ENCODE results near the gene TUBGCP3.

Gene TUBGCP3

DNA sequence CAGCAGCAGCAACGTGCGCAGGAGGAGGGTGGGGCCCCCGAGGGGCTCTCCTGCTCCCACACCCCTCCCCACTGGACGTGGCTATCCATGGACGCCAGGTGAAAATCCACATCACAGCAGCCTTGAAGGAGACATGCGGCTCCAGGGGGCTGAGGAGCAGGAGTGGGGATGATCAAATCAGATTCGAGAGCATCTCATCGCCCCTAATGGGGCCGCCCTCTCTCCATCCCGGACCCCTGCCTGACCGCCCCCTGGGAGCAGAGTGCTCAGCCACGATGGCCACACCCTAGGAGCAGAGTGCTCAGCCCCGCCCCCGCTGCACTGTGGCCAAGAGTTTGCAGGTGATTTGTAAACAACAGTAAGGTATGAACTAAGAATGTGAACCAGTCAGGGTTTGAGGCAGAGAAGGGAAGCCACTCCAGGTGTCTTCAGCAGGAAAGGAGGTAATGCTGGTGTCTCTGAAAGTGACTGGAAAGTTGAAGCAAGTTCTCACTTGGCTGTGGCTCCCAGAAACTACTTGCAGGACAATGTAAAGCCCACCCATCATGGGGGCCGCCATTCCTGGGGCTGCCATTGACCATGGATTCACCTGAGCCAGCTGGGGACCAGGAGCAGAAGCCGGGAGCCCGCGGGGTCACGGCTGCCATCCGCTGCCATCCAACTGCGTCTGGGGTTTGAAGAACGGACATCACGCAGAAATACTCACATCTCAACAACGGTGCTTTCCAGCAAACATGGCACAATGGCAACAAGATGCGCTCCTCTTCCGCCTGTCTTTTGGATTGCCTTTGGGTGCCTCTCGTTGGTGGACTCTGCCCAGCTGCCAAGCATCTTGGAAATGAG lies 140.0 kb downstream of the TUBGCP3 start:
- Histone ChIP-seq H3K4me3 (replicated peaks; ENCODE audit: low read depth, low read length) (no peak overlapping the region), H3K36me3 (ENCODE audit: control insufficient read depth, insufficient read depth, low read length) (no peaks in the 10 kb centered on the region), H3K27me3 (replicated peaks; ENCODE audit: control insufficient read depth, insufficient read depth, low read length) (no peaks in the 10 kb centered on the region)
- TF ChIP-seq, protein P1, sequence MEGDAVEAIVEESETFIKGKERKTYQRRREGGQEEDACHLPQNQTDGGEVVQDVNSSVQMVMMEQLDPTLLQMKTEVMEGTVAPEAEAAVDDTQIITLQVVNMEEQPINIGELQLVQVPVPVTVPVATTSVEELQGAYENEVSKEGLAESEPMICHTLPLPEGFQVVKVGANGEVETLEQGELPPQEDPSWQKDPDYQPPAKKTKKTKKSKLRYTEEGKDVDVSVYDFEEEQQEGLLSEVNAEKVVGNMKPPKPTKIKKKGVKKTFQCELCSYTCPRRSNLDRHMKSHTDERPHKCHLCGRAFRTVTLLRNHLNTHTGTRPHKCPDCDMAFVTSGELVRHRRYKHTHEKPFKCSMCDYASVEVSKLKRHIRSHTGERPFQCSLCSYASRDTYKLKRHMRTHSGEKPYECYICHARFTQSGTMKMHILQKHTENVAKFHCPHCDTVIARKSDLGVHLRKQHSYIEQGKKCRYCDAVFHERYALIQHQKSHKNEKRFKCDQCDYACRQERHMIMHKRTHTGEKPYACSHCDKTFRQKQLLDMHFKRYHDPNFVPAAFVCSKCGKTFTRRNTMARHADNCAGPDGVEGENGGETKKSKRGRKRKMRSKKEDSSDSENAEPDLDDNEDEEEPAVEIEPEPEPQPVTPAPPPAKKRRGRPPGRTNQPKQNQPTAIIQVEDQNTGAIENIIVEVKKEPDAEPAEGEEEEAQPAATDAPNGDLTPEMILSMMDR (IDR thresholded peaks at IDR 0.05; ENCODE audit: insufficient read depth, low read length, poor library complexity, severe bottlenecking), result no peak
- DNase-seq (ENCODE audit: extremely low read depth, insufficient read length), result no peak

GRCh38 chr13:112447306-112447705 lies 140.6 kb downstream of the TUBGCP3 start:
- no peak for DNase-seq (ENCODE audit: extremely low read depth, insufficient read length)
- H3K36me3 ChIP-seq (ENCODE audit: control insufficient read depth, insufficient read depth, low read length), result no peaks in the 10 kb centered on the region
- TF ChIP-seq, protein P1 (IDR thresholded peaks at IDR 0.05; ENCODE audit: insufficient read depth, low read length, poor library complexity, severe bottlenecking), result no peak
- no peaks in the 10 kb centered on the region for H3K27me3 ChIP-seq (replicated peaks; ENCODE audit: control insufficient read depth, insufficient read depth, low read length)
- H3K4me3 ChIP-seq (replicated peaks; ENCODE audit: low read depth, low read length), result no peak overlapping the region

- TF ChIP-seq, protein P1 (IDR thresholded peaks at IDR 0.05; ENCODE audit: insufficient read depth, low read length, poor library complexity, severe bottlenecking), result no peak
- no peaks in the 10 kb centered on the region for H3K36me3 ChIP-seq (ENCODE audit: control insufficient read depth, insufficient read depth, low read length)
- H3K4me3 ChIP-seq (replicated peaks; ENCODE audit: low read depth, low read length), result no peak overlapping the region
- no peaks in the 10 kb centered on the region for H3K27me3 ChIP-seq (replicated peaks; ENCODE audit: control insufficient read depth, insufficient read depth, low read length)
- no peak for DNase-seq (ENCODE audit: extremely low read depth, insufficient read length)
Observed at GRCh38 chr13:112446867-112447266, 141.1 kb downstream of the TUBGCP3 start.

DNA sequence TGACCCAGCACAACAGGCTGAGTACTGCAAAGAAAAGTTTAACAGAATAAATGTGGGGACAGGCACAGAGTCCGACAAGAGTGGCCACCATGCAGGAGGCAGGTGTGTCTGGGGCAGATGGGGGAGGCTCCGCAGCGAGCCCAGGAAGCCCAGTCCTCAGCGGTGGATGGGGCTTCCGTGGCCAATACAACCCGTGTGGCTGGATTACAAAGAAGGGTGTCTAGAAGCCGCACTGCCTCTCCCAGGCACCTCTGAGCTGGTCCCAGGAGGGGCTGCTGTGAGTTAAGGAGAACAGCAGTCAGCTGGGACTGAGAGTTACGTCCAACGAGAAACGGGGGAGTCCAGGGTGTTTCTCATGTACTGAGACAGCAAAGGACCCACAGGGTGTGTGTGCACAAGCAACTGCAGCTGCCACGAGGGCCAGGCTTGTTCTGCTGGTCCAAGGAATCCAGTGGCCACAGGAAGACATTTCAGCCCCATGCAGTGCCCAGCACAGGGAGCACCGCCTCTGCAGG lies 141.5 kb downstream of the TUBGCP3 start:
- TF ChIP-seq, protein P1 (IDR thresholded peaks at IDR 0.05; ENCODE audit: insufficient read depth, low read length, poor library complexity, severe bottlenecking), result no peak
- no peak overlapping the region for H3K4me3 ChIP-seq (replicated peaks; ENCODE audit: low read depth, low read length)
- DNase-seq (ENCODE audit: extremely low read depth, insufficient read length), result no peak
- H3K36me3 ChIP-seq (ENCODE audit: control insufficient read depth, insufficient read depth, low read length), result no peaks in the 10 kb centered on the region
- H3K27me3 ChIP-seq (replicated peaks; ENCODE audit: control insufficient read depth, insufficient read depth, low read length), result no peaks in the 10 kb centered on the region

- no peak overlapping the region for H3K4me3 ChIP-seq (replicated peaks; ENCODE audit: low read depth, low read length)
- H3K36me3 ChIP-seq (ENCODE audit: control insufficient read depth, insufficient read depth, low read length), result no peaks in the 10 kb centered on the region
- TF ChIP-seq, protein P1 (IDR thresholded peaks at IDR 0.05; ENCODE audit: insufficient read depth, low read length, poor library complexity, severe bottlenecking), result no peak
- H3K27me3 ChIP-seq (replicated peaks; ENCODE audit: control insufficient read depth, insufficient read depth, low read length), result no peaks in the 10 kb centered on the region
- DNase-seq (ENCODE audit: extremely low read depth, insufficient read length), result no peak
Observed at GRCh38 chr13:112445411-112446271, 142.3 kb downstream of the TUBGCP3 start.

Data from GM06990 (cell line).